ENCODE results near the gene NFKBIB.

GRCh38 chr19:38912600-38913514, 13.1 kb downstream of the NFKBIB start:
- TF ChIP-seq ZNF274 (IDR thresholded peaks at IDR 0.05; ENCODE audit: low read depth, low read length): no peak
- no peak for TF ChIP-seq SUZ12 (IDR thresholded peaks at IDR 0.05; ENCODE audit: extremely low read depth, insufficient read depth, insufficient read length)
- TF ChIP-seq YY1 (IDR thresholded peaks at IDR 0.05; ENCODE audit: insufficient read depth, insufficient read length): no peak
